PC-3 (cell line): ENCODE measurements around the gene HOOK2. TPM values are rescaled to one million over a fixed set of nuclear protein-coding genes. Genes with fewer than 3 reads are reported as not detected.
A peak's percentile ranks its signal among the peaks of the same experiment; 100 is the strongest.

ENCODE experiments used
- ATAC-seq: fragments of 200-7000 bp; cut with Tn5 transposase; 2 replicates; pipeline ENCODE4 v1.9.1; 2020; ENCODE audit warnings: mild to moderate bottlenecking, moderate library complexity
- BruUV-seq: library from RNA; stranded (reverse); fragments of 400-500 nt; replicated peaks from 2 replicates; lab custom pipeline; 2021; lab: Mats Ljungman, UMichigan
- CTCF ChIA-PET: fragments of 300-600 bp; sonication (Branson Sonifier 250); formaldehyde crosslinking; loops from one replicate; lab custom pipeline; 2022; ENCODE audit warnings: antibody characterized with exemption; lab: Charles Lee
- POLR2A ChIA-PET: fragments of 300-600 bp; sonication (Branson Sonifier 250); formaldehyde crosslinking; loops from one replicate; lab custom pipeline; 2022; ENCODE audit warnings: antibody characterized with exemption; ENCODE audit not compliant: unreplicated experiment; lab: Charles Lee
- DNase-seq: peaks from one replicate; pipeline ENCODE4 v3.0.0-alpha.2; 2015
- H2AFZ ChIP-seq: fragments of 300-600 bp; sonication (generic); 2 replicates; pipeline ENCODE4 v1.6.0; 2016; ENCODE audit warnings: antibody characterized with exemption, low read length
- H3F3A ChIP-seq: fragments of 300-600 bp; sonication (generic); one replicate; pipeline ENCODE4 v1.6.0; 2017; ENCODE audit warnings: antibody characterized with exemption, low read length, control low read depth, mild to moderate bottlenecking; ENCODE audit not compliant: unreplicated experiment
- H3K27ac ChIP-seq: fragments of 300-600 bp; sonication (generic); 2 replicates; pipeline ENCODE4 v1.5.1; 2016; ENCODE audit warnings: mild to moderate bottlenecking, low read length
- H3K27me3 ChIP-seq: fragments of 300-600 bp; sonication (generic); 2 replicates; pipeline ENCODE4 v1.6.1; 2016; ENCODE audit warnings: low read length, mixed read lengths
- H3K36me3 ChIP-seq: fragments of 300-600 bp; sonication (generic); 2 replicates; pipeline ENCODE4 v1.6.1; 2016; ENCODE audit warnings: low read depth, mixed run types, low read length, mixed read lengths
- H3K4me1 ChIP-seq: fragments of 300-600 bp; sonication (generic); 2 replicates; pipeline ENCODE4 v1.5.1; 2016; ENCODE audit warnings: low read length; ENCODE audit not compliant: insufficient read depth
- H3K4me2 ChIP-seq: fragments of 300-600 bp; sonication (generic); 2 replicates; pipeline ENCODE4 v1.6.0; 2016; ENCODE audit warnings: low read length
- H3K4me3 ChIP-seq: fragments of 300-600 bp; sonication (generic); 2 replicates; pipeline ENCODE4 v1.5.1; 2016; ENCODE audit warnings: mild to moderate bottlenecking, low read length, mixed read lengths
- H3K79me2 ChIP-seq: fragments of 300-600 bp; sonication (generic); 2 replicates; pipeline ENCODE4 v1.6.1; 2017; ENCODE audit warnings: low read length, mixed read lengths
- H3K9ac ChIP-seq: fragments of 300-600 bp; sonication (generic); 2 replicates; pipeline ENCODE4 v1.6.0; 2016; ENCODE audit warnings: mild to moderate bottlenecking, low read length
- H3K9me2 ChIP-seq: fragments of 300-600 bp; sonication (generic); replicated peaks from 2 replicates; pipeline ENCODE4 v1.6.1; 2016; ENCODE audit warnings: mixed run types, low read length, mixed read lengths
- H3K9me3 ChIP-seq: fragments of 300-600 bp; sonication (generic); 2 replicates; pipeline ENCODE4 v1.6.1; 2016; ENCODE audit warnings: low read length, mixed read lengths
- H4K20me1 ChIP-seq: fragments of 300-600 bp; sonication (generic); 2 replicates; pipeline ENCODE4 v1.6.1; 2016; ENCODE audit warnings: low read length, mixed read lengths
- CTCF ChIP-seq: fragments of 300-600 bp; sonication (generic); conservative IDR thresholded peaks from 2 replicates; pipeline ENCODE4 v1.5.1; 2017; ENCODE audit warnings: antibody characterized with exemption, low read depth, mild to moderate bottlenecking, low read length
- EZH2 ChIP-seq: fragments of 300-600 bp; sonication (generic); IDR thresholded peaks from one replicate; pipeline ENCODE4 v1.6.1; 2017; ENCODE audit warnings: antibody characterized with exemption, mild to moderate bottlenecking, low read length; ENCODE audit not compliant: unreplicated experiment
- EZH2phosphoT487 ChIP-seq: fragments of 300-600 bp; sonication (generic); IDR thresholded peaks from 2 replicates; pipeline ENCODE4 v1.6.1; 2018; ENCODE audit warnings: mild to moderate bottlenecking, antibody characterized with exemption, low read length, borderline replicate concordance
- intact Hi-C: fragments of 100-400 bp; cut with micrococcal nuclease; formaldehyde crosslinking; loops from 2 replicates; pipeline ENCODE4 v1.9.0; 2023
- total RNA-seq: library from RNA; depleted of rRNA; stranded (reverse); fragments of >200 nt; gene quantifications from 2 replicates; pipeline ENCODE4 v1.2.3, GENCODE V29; 2014

Gene HOOK2
- total RNA-seq, 1 experiment from 2014 or later, result 95.2 TPM

DNA sequence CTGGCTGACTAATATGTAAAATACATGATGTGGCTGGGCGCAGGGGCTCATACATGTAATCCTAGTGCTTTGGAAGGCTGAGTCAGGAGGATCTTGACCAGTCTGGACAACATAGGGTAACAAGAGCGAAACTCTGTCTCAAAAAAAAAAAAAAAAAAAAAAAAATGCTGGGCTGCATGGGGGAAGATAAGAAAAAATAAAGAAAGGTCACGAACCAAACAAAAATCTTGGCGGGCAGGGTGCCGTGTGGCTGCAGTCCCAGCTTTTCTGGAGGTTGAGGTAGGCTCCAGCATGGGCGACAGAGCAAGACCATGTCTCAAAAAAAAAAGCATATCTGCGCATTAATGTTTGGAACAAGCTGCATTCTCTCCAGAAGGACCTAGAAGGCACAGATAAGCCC is 39.7 kb upstream of the HOOK2 start:
- Histone ChIP-seq H3K9ac (no peak overlapping the region), H3K36me3 (peaks cover 6% of the 10 kb centered on the region; the same call in 1 of the 2 replicates), H3K79me2 (no peaks in the 10 kb centered on the region), H3K27ac (no peak overlapping the region), H3K9me2 (no peaks in the 10 kb centered on the region), H4K20me1 (no peaks in the 10 kb centered on the region), H3K27me3 (no peaks in the 10 kb centered on the region), H3K4me1 (no peaks in the 10 kb centered on the region), H3F3A (no peaks in the 10 kb centered on the region), H3K9me3 (no peaks in the 10 kb centered on the region), H2AFZ (no peak overlapping the region), H3K4me3 (no peak overlapping the region), H3K4me2 (no peak overlapping the region)
- CTCF ChIA-PET, result no interaction called here
- DNase-seq, result no peak
- no TSS peak for BruUV-seq
- intact Hi-C loops, result no loop called here
- no peak for ATAC-seq
- POLR2A ChIA-PET, result no interaction called here
- TF ChIP-seq EZH2phosphoT487 (no peak), EZH2 (no peak), CTCF (no peak)

GRCh38 chr19:12806242-12807081 is 31.1 kb upstream of the HOOK2 start, which contains the start of gene RNASEH2A:
RNASEH2A (plus strand) TSS chr19:12806584; CDS start chr19:12806674, 90 bp downstream.
- intact Hi-C loops, result no loop called here
- H3K79me2 ChIP-seq, result peaks cover 17% of the 10 kb centered on the region
- ATAC-seq, result peak; percentile 88
- CTCF ChIA-PET, result no interaction called here
- H3K36me3 ChIP-seq, result peaks cover 2% of the 10 kb centered on the region; the same call in 1 of the 2 replicates
- no peaks in the 10 kb centered on the region for H3F3A ChIP-seq
- peak within 1 kb of the TSS; percentile 87 for H3K9ac ChIP-seq
- H3K4me2 ChIP-seq, result peak within 1 kb of the TSS; percentile 88
- H3K9me3 ChIP-seq, result no peaks in the 10 kb centered on the region
- TSS peak; percentile 70 for BruUV-seq
- H3K4me1 ChIP-seq, result peaks cover 17% of the 10 kb centered on the region
- no peak for TF ChIP-seq EZH2phosphoT487
- no peak for TF ChIP-seq CTCF
- no peak for TF ChIP-seq EZH2
- H3K27me3 ChIP-seq, result no peaks in the 10 kb centered on the region
- POLR2A ChIA-PET, result no interaction called here
- no peaks in the 10 kb centered on the region for H3K9me2 ChIP-seq
- H3K4me3 ChIP-seq, result peak within 1 kb of the TSS; percentile 76
- no peaks in the 10 kb centered on the region for H4K20me1 ChIP-seq
- DNase-seq, result peak; percentile 97
- H3K27ac ChIP-seq, result no peak within 1 kb of the TSS; the same call in 1 of the 2 replicates
- H2AFZ ChIP-seq, result peak within 1 kb of the TSS; percentile 92

DNA sequence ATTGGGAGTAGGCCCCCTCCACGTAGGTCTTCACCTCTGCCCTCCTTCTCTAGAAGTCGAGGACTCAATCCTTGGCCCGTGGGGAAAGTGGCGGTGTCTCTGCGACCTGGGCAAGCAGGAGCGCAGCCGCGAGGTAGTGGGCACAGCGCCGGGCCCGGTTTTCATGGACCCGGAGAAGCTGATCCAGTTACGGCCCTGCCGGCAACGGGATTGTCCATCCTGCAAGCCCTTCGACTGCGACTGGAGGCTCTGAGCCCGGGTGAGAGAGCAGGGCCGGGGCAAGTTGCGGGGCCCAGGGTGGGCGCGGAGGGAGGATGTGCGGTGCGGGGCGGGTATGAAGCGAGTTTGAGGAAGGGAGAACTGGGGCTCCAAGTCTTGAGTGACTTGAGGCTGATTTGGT is 28.7 kb upstream of the HOOK2 start:
- intact Hi-C loops, result loop anchor here (5.0 kb wide), 1 partner anchor 33 kb away; the partner anchor contains the start of gene MAST1
- Histone ChIP-seq H3K4me3 (no peak overlapping the region), H3K9me3 (no peaks in the 10 kb centered on the region), H3K36me3 (peaks cover 17% of the 10 kb centered on the region), H3K4me1 (peaks cover 23% of the 10 kb centered on the region), H3F3A (no peaks in the 10 kb centered on the region), H3K4me2 (no peak overlapping the region), H2AFZ (no peak overlapping the region), H3K27me3 (no peaks in the 10 kb centered on the region), H4K20me1 (no peaks in the 10 kb centered on the region), H3K9me2 (no peaks in the 10 kb centered on the region), H3K27ac (no peak overlapping the region), H3K79me2 (peaks cover 38% of the 10 kb centered on the region), H3K9ac (no peak overlapping the region)
- ChIA-PET CTCF (no interaction called here), POLR2A (no interaction called here)
- no peak for ATAC-seq
- BruUV-seq, result no TSS peak
- DNase-seq, result no peak
- TF ChIP-seq EZH2phosphoT487 (no peak), EZH2 (no peak), CTCF (no peak)
